ENCODE results near the gene CHGA.

The CHGA gene

GRCh38 chr14:92929689-92930608 is 7.0 kb downstream of the CHGA start:
- peaks cover 7 to 9% of the 10 kb centered on the region in 2 donors for H3K27me3 Mint-ChIP-seq
- peaks cover 0 to 2% of the 10 kb centered on the region in 2 donors for H3K4me1 Mint-ChIP-seq
- H3K36me3 Mint-ChIP-seq, result peaks cover 2 to 4% of the 10 kb centered on the region in 2 donors
- no peak overlapping the region for H3K27ac Mint-ChIP-seq
- no peak for ATAC-seq (replicated peaks)
- DNase-seq, result no peak
- H3K9me3 Mint-ChIP-seq, result no peaks in the 10 kb centered on the region
- no peak overlapping the region for H3K4me3 Mint-ChIP-seq

- no peaks in the 10 kb centered on the region for H3K27me3 Mint-ChIP-seq
- DNase-seq (no peak), ATAC-seq (replicated peaks) (no peak)
- H3K9me3 Mint-ChIP-seq, result no peaks in the 10 kb centered on the region
- H3K4me3 Mint-ChIP-seq, result no peak overlapping the region
- H3K36me3 Mint-ChIP-seq, result peaks cover 4 to 5% of the 10 kb centered on the region in 2 donors
- H3K27ac Mint-ChIP-seq, result peak overlapping the region; percentile 51
- H3K4me1 Mint-ChIP-seq, result peaks cover 2 to 6% of the 10 kb centered on the region in 2 donors
These were observed 8.0 kb downstream of the CHGA start for GRCh38 chr14:92930737-92931602.

DNA sequence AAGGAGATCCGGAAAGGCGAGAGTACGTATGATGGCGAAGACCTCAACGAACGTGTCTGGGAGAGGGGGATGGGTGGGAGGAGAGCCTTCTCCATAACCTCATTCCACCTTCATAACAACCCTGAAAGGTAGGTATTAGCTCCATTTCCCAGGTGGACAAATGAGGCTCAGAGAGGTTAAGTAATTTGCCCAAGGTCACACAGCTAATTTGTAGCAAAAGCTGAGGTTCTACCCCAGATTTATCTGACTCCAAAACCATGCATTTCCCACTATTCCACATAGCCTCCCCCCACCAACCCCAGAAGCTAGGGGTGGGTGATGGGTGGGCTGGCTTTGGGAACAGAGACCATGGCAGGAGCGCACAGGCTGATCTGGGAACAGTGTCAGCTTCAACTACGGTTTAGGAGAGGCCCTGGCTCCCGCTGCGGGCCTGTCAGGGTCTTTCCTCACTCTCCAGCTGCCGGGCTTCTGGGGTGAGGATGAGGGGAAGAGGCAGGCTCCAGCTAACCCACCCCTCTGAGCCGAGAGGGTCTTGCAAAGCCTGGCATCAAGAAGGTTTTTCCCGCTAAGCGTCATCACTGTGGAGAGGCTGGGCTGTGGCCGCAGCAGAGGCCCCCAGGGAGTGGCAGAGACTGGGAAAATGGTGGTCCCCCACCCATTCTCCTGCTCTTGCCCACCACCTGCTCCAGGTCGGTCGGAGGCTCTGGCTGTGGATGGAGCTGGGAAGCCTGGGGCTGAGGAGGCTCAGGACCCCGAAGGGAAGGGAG is 8.9 kb downstream of the CHGA start:
- no peak for ATAC-seq (replicated peaks)
- Mint-ChIP-seq H3K4me1 (peaks cover 2 to 7% of the 10 kb centered on the region in 2 donors), H3K27ac (no peak overlapping the region), H3K36me3 (peaks cover 6 to 7% of the 10 kb centered on the region in 2 donors), H3K4me3 (no peak overlapping the region), H3K27me3 (no peaks in the 10 kb centered on the region), H3K9me3 (no peaks in the 10 kb centered on the region)
- no peak for DNase-seq

DNA sequence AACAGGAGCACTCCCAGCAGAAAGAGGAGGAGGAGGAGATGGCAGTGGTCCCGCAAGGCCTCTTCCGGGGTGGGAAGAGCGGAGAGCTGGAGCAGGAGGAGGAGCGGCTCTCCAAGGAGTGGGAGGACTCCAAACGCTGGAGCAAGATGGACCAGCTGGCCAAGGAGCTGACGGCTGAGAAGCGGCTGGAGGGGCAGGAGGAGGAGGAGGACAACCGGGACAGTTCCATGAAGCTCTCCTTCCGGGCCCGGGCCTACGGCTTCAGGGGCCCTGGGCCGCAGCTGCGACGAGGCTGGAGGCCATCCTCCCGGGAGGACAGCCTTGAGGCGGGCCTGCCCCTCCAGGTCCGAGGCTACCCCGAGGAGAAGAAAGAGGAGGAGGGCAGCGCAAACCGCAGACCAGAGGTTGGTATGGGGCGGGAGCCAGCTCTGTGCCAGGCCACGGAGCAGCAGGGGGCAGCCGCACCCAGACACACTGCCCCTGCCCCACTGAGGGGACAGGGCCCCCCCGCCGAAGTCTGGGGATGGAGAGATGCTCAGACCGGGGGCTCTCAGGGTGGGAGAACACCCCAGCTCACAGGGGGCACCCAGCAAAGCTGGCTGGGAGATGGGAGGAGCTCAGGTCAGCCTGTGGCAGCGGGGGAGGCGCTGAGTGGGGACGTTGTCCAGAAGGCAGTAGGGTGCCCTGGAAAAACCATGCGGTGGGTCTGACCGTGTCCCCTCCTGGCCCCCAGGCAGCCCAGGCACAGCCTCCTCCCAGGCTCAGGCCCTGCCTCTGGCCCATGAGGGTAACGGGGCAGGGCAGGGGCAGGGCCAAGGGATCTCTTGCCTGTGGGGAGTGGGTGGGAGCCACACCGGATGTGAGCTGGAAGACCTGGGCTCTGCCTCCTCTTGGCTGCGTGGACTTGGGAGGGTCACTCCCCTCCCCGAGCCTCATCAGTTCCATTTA is 9.8 kb downstream of the CHGA start:
- Mint-ChIP-seq H3K27ac (no peak overlapping the region), H3K36me3 (peaks cover 10 to 14% of the 10 kb centered on the region in 2 donors), H3K27me3 (no peaks in the 10 kb centered on the region), H3K4me3 (no peak overlapping the region), H3K4me1 (peaks cover 8 to 15% of the 10 kb centered on the region in 2 donors), H3K9me3 (no peaks in the 10 kb centered on the region)
- DNase-seq (no peak), ATAC-seq (replicated peaks) (no peak)

GRCh38 chr14:92933481-92933880 is 10.5 kb downstream of the CHGA start:
- peaks cover 13 to 22% of the 10 kb centered on the region in 2 donors for H3K36me3 Mint-ChIP-seq
- H3K4me1 Mint-ChIP-seq, result peaks cover 8 to 20% of the 10 kb centered on the region in 2 donors
- no peak overlapping the region for H3K4me3 Mint-ChIP-seq
- no peaks in the 10 kb centered on the region for H3K27me3 Mint-ChIP-seq
- no peak overlapping the region for H3K27ac Mint-ChIP-seq
- no peaks in the 10 kb centered on the region for H3K9me3 Mint-ChIP-seq
- ATAC-seq (replicated peaks), result no peak
- DNase-seq, result no peak

DNA sequence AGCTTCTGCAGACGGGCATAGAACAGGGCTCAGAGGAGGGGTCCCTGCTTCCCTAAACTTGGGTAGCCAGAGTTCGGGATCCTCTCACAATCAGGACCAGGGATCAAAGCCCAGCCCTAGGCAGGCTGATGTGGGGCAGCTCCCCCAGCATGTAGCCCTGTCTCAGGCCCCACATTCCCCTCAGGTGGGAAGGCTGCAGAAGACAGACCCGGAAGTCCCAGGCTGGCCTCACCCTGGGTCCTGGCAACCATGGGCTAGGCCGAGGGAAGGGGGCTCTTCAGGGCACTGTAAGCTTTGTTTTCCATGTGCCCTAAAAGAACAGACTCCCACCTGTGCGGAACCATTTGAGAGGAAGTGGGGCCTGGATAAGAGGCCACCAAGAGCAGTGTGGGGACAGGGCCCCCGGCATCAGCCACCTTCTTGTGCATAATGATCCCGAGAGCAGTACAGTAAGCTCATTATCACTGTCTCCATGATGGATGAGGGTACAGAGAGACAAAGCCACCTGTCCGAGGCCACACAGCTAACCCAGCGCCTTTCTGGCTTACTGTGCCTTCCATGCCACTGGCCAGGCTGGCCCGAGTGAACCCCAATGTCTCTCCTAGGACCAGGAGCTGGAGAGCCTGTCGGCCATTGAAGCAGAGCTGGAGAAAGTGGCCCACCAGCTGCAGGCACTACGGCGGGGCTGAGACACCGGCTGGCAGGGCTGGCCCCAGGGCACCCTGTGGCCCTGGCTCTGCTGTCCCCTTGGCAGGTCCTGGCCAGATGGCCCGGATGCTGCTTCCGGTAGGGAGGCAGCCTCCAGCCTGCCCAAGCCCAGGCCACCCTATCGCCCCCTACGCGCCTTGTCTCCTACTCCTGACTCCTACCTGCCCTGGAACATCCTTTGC is 11.5 kb downstream of the CHGA start:
- ATAC-seq (replicated peaks), result no peak
- peaks cover 8 to 20% of the 10 kb centered on the region in 2 donors for H3K4me1 Mint-ChIP-seq
- peaks cover 15 to 30% of the 10 kb centered on the region in 2 donors for H3K36me3 Mint-ChIP-seq
- no peak overlapping the region for H3K4me3 Mint-ChIP-seq
- H3K27me3 Mint-ChIP-seq, result no peaks in the 10 kb centered on the region
- no peak overlapping the region for H3K27ac Mint-ChIP-seq
- DNase-seq, result no peak
- H3K9me3 Mint-ChIP-seq, result no peaks in the 10 kb centered on the region

DNA sequence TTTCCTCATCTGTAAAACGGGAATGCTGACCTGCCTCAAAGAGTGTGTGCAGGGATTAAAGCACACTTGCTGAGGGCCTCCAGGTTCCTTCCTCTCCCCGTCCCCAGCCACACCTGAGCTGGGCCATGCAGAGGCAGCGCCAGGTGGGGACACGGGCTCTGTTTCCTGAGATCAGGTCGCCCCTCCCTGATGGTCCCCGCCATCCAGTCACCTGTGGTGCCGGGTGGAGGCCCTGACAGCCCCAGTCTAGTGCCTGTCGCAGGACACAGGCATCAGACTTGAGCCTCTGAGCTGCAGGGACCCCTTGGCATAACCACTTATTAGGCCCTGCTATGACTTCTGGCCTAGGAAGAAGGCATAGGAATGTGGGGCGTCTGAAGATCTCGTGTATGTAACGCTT is 12.5 kb downstream of the CHGA start:
- ATAC-seq (replicated peaks) (no peak), DNase-seq (no peak)
- Mint-ChIP-seq H3K4me1 (peaks cover 8 to 20% of the 10 kb centered on the region in 2 donors), H3K27ac (peak overlapping the region; percentile 56), H3K4me3 (no peak overlapping the region), H3K9me3 (no peaks in the 10 kb centered on the region), H3K36me3 (peaks cover 21 to 36% of the 10 kb centered on the region in 2 donors), H3K27me3 (no peaks in the 10 kb centered on the region)

- no peak overlapping the region for H3K4me3 Mint-ChIP-seq
- no peak for DNase-seq
- H3K4me1 Mint-ChIP-seq, result peaks cover 7 to 20% of the 10 kb centered on the region in 2 donors
- H3K9me3 Mint-ChIP-seq, result no peaks in the 10 kb centered on the region
- no peak overlapping the region for H3K27ac Mint-ChIP-seq
- H3K36me3 Mint-ChIP-seq, result peaks cover 26 to 43% of the 10 kb centered on the region in 2 donors
- H3K27me3 Mint-ChIP-seq, result no peaks in the 10 kb centered on the region
- no peak for ATAC-seq (replicated peaks)
These were observed 13.1 kb downstream of the CHGA start for GRCh38 chr14:92936085-92936484.

- Mint-ChIP-seq H3K9me3 (no peaks in the 10 kb centered on the region), H3K36me3 (peaks cover 31 to 48% of the 10 kb centered on the region in 2 donors), H3K4me1 (peaks cover 7 to 20% of the 10 kb centered on the region in 2 donors), H3K27ac (peak overlapping the region; percentile 37), H3K4me3 (peak overlapping the region in 1 of 2 donors; percentile 33), H3K27me3 (no peaks in the 10 kb centered on the region)
- DNase-seq (peak; percentile 21), ATAC-seq (replicated peaks) (peak; percentile 73 to 86)
These were observed 14.3 kb downstream of the CHGA start for GRCh38 chr14:92937051-92937937.

GRCh38 chr14:92938235-92938875 is 15.4 kb downstream of the CHGA start:
- ATAC-seq (replicated peaks) (no peak), DNase-seq (no peak)
- Mint-ChIP-seq H3K36me3 (peaks cover 31 to 57% of the 10 kb centered on the region in 2 donors), H3K27ac (no peak overlapping the region), H3K4me3 (no peak overlapping the region), H3K27me3 (no peaks in the 10 kb centered on the region), H3K9me3 (no peaks in the 10 kb centered on the region), H3K4me1 (peaks cover 7 to 20% of the 10 kb centered on the region in 2 donors)

GRCh38 chr14:92938890-92939671 is 16.1 kb downstream of the CHGA start:
- Mint-ChIP-seq H3K27me3 (no peaks in the 10 kb centered on the region), H3K36me3 (peaks cover 31 to 58% of the 10 kb centered on the region in 2 donors), H3K4me3 (no peak overlapping the region)

More at GRCh38 chr14:92938890-92939671, 16.1 kb downstream of the CHGA start:
- H3K27ac Mint-ChIP-seq, result peak overlapping the region; percentile 31
- ATAC-seq (replicated peaks) (no peak), DNase-seq (no peak)
- peaks cover 7 to 20% of the 10 kb centered on the region in 2 donors for H3K4me1 Mint-ChIP-seq
- no peaks in the 10 kb centered on the region for H3K9me3 Mint-ChIP-seq

Data from stimulated activated naive B cell treated with anti-CD40 and anti-IgM and Interleukin-4, amounts not matched to agents 10 μg/mL and 1 μg/mL and 100 μg/mL, for 72 hours (primary cell).